ENCODE results near the gene STRA8. TPM values are rescaled to one million over a fixed set of nuclear protein-coding genes. Genes with fewer than 3 reads are reported as not detected.
A peak's percentile ranks its signal among the peaks of the same experiment; 100 is the strongest.
"Not testable (repeated sequence)": the region's sequence is repeated elsewhere in the genome, so short reads cannot be mapped to it uniquely, and the experiment has no call there.

STRA8 gene
- total RNA-seq, 1 donor from 2014 or later = not detected

- no peak for ATAC-seq
- no peak for DNase-seq (ENCODE audit: low spot score)
- intact Hi-C loops (cut with DNase I) = no loop called here
Observed at GRCh38 chr7:135201350-135201749, 32.3 kb upstream of the STRA8 start.

- DNase-seq (ENCODE audit: low spot score) (no peak), ATAC-seq (no peak)
- intact Hi-C loops (cut with DNase I) = no loop called here
Observed at GRCh38 chr7:135204341-135204749, 29.3 kb upstream of the STRA8 start.

- no peak for DNase-seq (ENCODE audit: low spot score)
- intact Hi-C loops (cut with DNase I) = no loop called here
- ATAC-seq = no peak
Observed at GRCh38 chr7:135204876-135205275, 28.8 kb upstream of the STRA8 start.

- no peak for DNase-seq (ENCODE audit: low spot score)
- intact Hi-C loops (cut with DNase I) = no loop called here
- ATAC-seq = no peak
Observed at GRCh38 chr7:135205850-135206249, 27.8 kb upstream of the STRA8 start.

GRCh38 chr7:135206941-135207391 lies 26.7 kb upstream of the STRA8 start:
- no peak for ATAC-seq
- DNase-seq (ENCODE audit: low spot score) = no peak
- intact Hi-C loops (cut with DNase I) = no loop called here

- intact Hi-C loops (cut with DNase I) = no loop called here
- DNase-seq (ENCODE audit: low spot score) (no peak), ATAC-seq (no peak)
Observed at GRCh38 chr7:135207406-135208101, 26.1 kb upstream of the STRA8 start.

- ATAC-seq (no peak), DNase-seq (ENCODE audit: low spot score) (no peak)
- intact Hi-C loops (cut with DNase I) = no loop called here
Observed at GRCh38 chr7:135208102-135208793, 25.4 kb upstream of the STRA8 start.

- intact Hi-C loops (cut with DNase I) = no loop called here
- DNase-seq (ENCODE audit: low spot score) (no peak), ATAC-seq (no peak)
Observed at GRCh38 chr7:135209225-135209834, 24.3 kb upstream of the STRA8 start.

GRCh38 chr7:135210888-135211178 lies 22.8 kb upstream of the STRA8 start:
- ATAC-seq (no peak), DNase-seq (ENCODE audit: low spot score) (no peak)
- intact Hi-C loops (cut with DNase I) = no loop called here

- DNase-seq (ENCODE audit: low spot score) (peak; percentile 98), ATAC-seq (peak; percentile 97)
- intact Hi-C loops (cut with DNase I) = no loop called here
Observed at GRCh38 chr7:135211179-135211945, 22.3 kb upstream of the STRA8 start, which contains the start of gene WDR91. Gene WDR91, minus strand, starts transcription at chr7:135211526. Its CDS starts 24 bp downstream, at chr7:135211502.

- ATAC-seq = peak; percentile 73
- DNase-seq (ENCODE audit: low spot score); intact Hi-C loops (cut with DNase I): not testable (repeated sequence)
Observed at GRCh38 chr7:135211946-135212685, 21.5 kb upstream of the STRA8 start.

- intact Hi-C loops (cut with DNase I) = no loop called here
- ATAC-seq (no peak), DNase-seq (ENCODE audit: low spot score) (no peak)
Observed at GRCh38 chr7:135213831-135214230, 19.8 kb upstream of the STRA8 start.

GRCh38 chr7:135215180-135215579 lies 18.5 kb upstream of the STRA8 start:
- DNase-seq (ENCODE audit: low spot score) (no peak), ATAC-seq (no peak)
- intact Hi-C loops (cut with DNase I) = no loop called here

- DNase-seq (ENCODE audit: low spot score) (no peak), ATAC-seq (no peak)
- intact Hi-C loops (cut with DNase I) = no loop called here
Observed at GRCh38 chr7:135215698-135216097, 17.9 kb upstream of the STRA8 start.

- intact Hi-C loops (cut with DNase I) = no loop called here
- DNase-seq (ENCODE audit: low spot score) = no peak
- ATAC-seq = no peak
Observed at GRCh38 chr7:135217645-135218509, 15.8 kb upstream of the STRA8 start.

GRCh38 chr7:135224027-135224426 lies 9.6 kb upstream of the STRA8 start:
- DNase-seq (ENCODE audit: low spot score) = no peak
- ATAC-seq = no peak
- intact Hi-C loops (cut with DNase I) = no loop called here

GRCh38 chr7:135231686-135232085 lies 2.0 kb upstream of the STRA8 start:
- no peak for DNase-seq (ENCODE audit: low spot score)
- no peak for ATAC-seq
- intact Hi-C loops (cut with DNase I) = no loop called here

GRCh38 chr7:135232087-135232486 lies 1.6 kb upstream of the STRA8 start:
- ATAC-seq (no peak), DNase-seq (ENCODE audit: low spot score) (no peak)
- intact Hi-C loops (cut with DNase I) = no loop called here

All from sciatic nerve (tissue), 2 donors.